ENCODE data around the gene EEF2KMT.

- peak; percentile 60 for TF ChIP-seq CTCF (IDR thresholded peaks at IDR 0.05; ENCODE audit: borderline replicate concordance, extremely low read depth, low read length, poor library complexity, severe bottlenecking)
- no peak for TF ChIP-seq EZH2 (IDR thresholded peaks at IDR 0.05; ENCODE audit: borderline replicate concordance, low read depth, low read length, severe bottlenecking)
These were observed 41.2 kb downstream of the EEF2KMT start for GRCh38 chr16:5056352-5056751.
